Activated CD4-positive, CD25-positive, alpha-beta regulatory T cell treated with anti-CD3 and anti-CD28 coated beads, Interleukin-2, amount 50 U/mL, for 16 hours (primary cell): Measurements from ENCODE around the gene CTNNA2.

Experiments used
- DNase-seq: peaks from one replicate; pipeline ENCODE4 v3.0.0-alpha.2; 2020; ENCODE audit warnings: low read depth, low spot score

CTNNA2 gene

GRCh38 chr2:79855264-79856006, 342.6 kb downstream of the CTNNA2 start:
- no peak for DNase-seq

- DNase-seq: no peak
Observed at GRCh38 chr2:79857888-79858287, 345.0 kb downstream of the CTNNA2 start.

GRCh38 chr2:79860228-79861058, 347.6 kb downstream of the CTNNA2 start:
- no peak for DNase-seq

GRCh38 chr2:79861059-79861374, 348.2 kb downstream of the CTNNA2 start:
- DNase-seq: no peak

- no peak for DNase-seq
Observed at GRCh38 chr2:79862756-79863155, 349.9 kb downstream of the CTNNA2 start.

- no peak for DNase-seq
Observed at GRCh38 chr2:79872656-79873055, 359.8 kb downstream of the CTNNA2 start.

GRCh38 chr2:79874015-79874414, 361.2 kb downstream of the CTNNA2 start:
- DNase-seq: no peak

- no peak for DNase-seq
Observed at GRCh38 chr2:79876430-79876829, 363.6 kb downstream of the CTNNA2 start.

GRCh38 chr2:79882548-79882947, 369.7 kb downstream of the CTNNA2 start:
- no peak for DNase-seq

GRCh38 chr2:79887747-79888374, 375.0 kb downstream of the CTNNA2 start:
- DNase-seq: no peak

GRCh38 chr2:79892123-79892522, 379.3 kb downstream of the CTNNA2 start:
- DNase-seq: no peak

- no peak for DNase-seq
Observed at GRCh38 chr2:79899196-79899595, 386.3 kb downstream of the CTNNA2 start.

GRCh38 chr2:79901161-79901560, 388.3 kb downstream of the CTNNA2 start:
- no peak for DNase-seq

GRCh38 chr2:79903222-79904000, 390.6 kb downstream of the CTNNA2 start:
- DNase-seq: no peak

- no peak for DNase-seq
Observed at GRCh38 chr2:79906139-79906890, 393.5 kb downstream of the CTNNA2 start.

- no peak for DNase-seq
Observed at GRCh38 chr2:79909521-79909920, 396.7 kb downstream of the CTNNA2 start.

GRCh38 chr2:79910643-79911042, 397.8 kb downstream of the CTNNA2 start:
- DNase-seq: no peak

GRCh38 chr2:79915455-79915854, 402.6 kb downstream of the CTNNA2 start:
- DNase-seq: no peak

- DNase-seq: no peak
Observed at GRCh38 chr2:79916285-79916684, 403.4 kb downstream of the CTNNA2 start.

GRCh38 chr2:79920512-79921076, 407.7 kb downstream of the CTNNA2 start:
- DNase-seq: no peak

- no peak for DNase-seq
Observed at GRCh38 chr2:79929624-79930023, 416.8 kb downstream of the CTNNA2 start.
